Central memory CD4-positive, alpha-beta T cell (primary cell): ENCODE results near the gene TMEM205.
"Not testable (repeated sequence)": the region's sequence is repeated elsewhere in the genome, so short reads cannot be mapped to it uniquely, and the experiment has no call there.

Experiments
- DNase-seq: peaks from one replicate; pipeline ENCODE4 v3.0.0; 2022

TMEM205 gene

GRCh38 chr19:11373166-11373884, 27.3 kb upstream of the TMEM205 start:
- no peak for DNase-seq

- no peak for DNase-seq
These were observed 24.7 kb upstream of the TMEM205 start for GRCh38 chr19:11370744-11371143.

- no peak for DNase-seq
These were observed 21.5 kb upstream of the TMEM205 start for GRCh38 chr19:11367528-11367927.

- DNase-seq = no peak
These were observed 19.6 kb upstream of the TMEM205 start for GRCh38 chr19:11365557-11366117.

GRCh38 chr19:11364935-11365334, 18.9 kb upstream of the TMEM205 start:
- no peak for DNase-seq

GRCh38 chr19:11364296-11364904, 18.3 kb upstream of the TMEM205 start:
- DNase-seq = no peak

- no peak for DNase-seq
These were observed 17.8 kb upstream of the TMEM205 start for GRCh38 chr19:11363881-11364280.

GRCh38 chr19:11361771-11362731, 16.0 kb upstream of the TMEM205 start:
- DNase-seq = no peak

GRCh38 chr19:11361037-11361770, 15.1 kb upstream of the TMEM205 start:
- DNase-seq = no peak

GRCh38 chr19:11359421-11359820, 13.4 kb upstream of the TMEM205 start:
- DNase-seq = no peak

GRCh38 chr19:11356676-11357550, 10.8 kb upstream of the TMEM205 start:
- DNase-seq = no peak

GRCh38 chr19:11356074-11356397, 10.0 kb upstream of the TMEM205 start:
- no peak for DNase-seq

- peak; percentile 78 for DNase-seq
These were observed 9.3 kb upstream of the TMEM205 start, which contains the start of gene PLPPR2 for GRCh38 chr19:11355160-11356073. PLPPR2 (plus strand) TSS chr19:11355432; CDS start chr19:11357674, 2,242 bp downstream.

- not testable (repeated sequence) for DNase-seq
These were observed 8.0 kb upstream of the TMEM205 start for GRCh38 chr19:11354102-11354501.

- DNase-seq = no peak
These were observed 3.1 kb upstream of the TMEM205 start for GRCh38 chr19:11349171-11349570.

- DNase-seq = no peak
These were observed 1.5 kb upstream of the TMEM205 start for GRCh38 chr19:11347546-11348039.

GRCh38 chr19:11345122-11345803, 805 bp downstream of the TMEM205 start:
- no peak for DNase-seq

- no peak for DNase-seq
These were observed 3.6 kb downstream of the TMEM205 start for GRCh38 chr19:11342429-11342828.

GRCh38 chr19:11340099-11340467, 6.0 kb downstream of the TMEM205 start:
- not testable (repeated sequence) for DNase-seq
